ENCODE data around the gene SLX9. TPM values are rescaled to one million over a fixed set of nuclear protein-coding genes. Genes with fewer than 3 reads are reported as not detected.
"Not testable (repeated sequence)": the region's sequence is repeated elsewhere in the genome, so short reads cannot be mapped to it uniquely, and the experiment has no call there.

SLX9 gene
- total RNA-seq, 1 donor from 2014 or later, result 26.5 TPM

GRCh38 chr21:44902268-44903049 is 37.4 kb upstream of the SLX9 start:
- no peak for DNase-seq (ENCODE audit: extremely low read depth, low read depth, low spot score)

GRCh38 chr21:44903050-44903685 is 36.7 kb upstream of the SLX9 start:
- DNase-seq (ENCODE audit: extremely low read depth, low read depth, low spot score), result no peak

GRCh38 chr21:44903689-44904088 is 36.1 kb upstream of the SLX9 start:
- DNase-seq (ENCODE audit: extremely low read depth, low read depth, low spot score), result no peak

DNA sequence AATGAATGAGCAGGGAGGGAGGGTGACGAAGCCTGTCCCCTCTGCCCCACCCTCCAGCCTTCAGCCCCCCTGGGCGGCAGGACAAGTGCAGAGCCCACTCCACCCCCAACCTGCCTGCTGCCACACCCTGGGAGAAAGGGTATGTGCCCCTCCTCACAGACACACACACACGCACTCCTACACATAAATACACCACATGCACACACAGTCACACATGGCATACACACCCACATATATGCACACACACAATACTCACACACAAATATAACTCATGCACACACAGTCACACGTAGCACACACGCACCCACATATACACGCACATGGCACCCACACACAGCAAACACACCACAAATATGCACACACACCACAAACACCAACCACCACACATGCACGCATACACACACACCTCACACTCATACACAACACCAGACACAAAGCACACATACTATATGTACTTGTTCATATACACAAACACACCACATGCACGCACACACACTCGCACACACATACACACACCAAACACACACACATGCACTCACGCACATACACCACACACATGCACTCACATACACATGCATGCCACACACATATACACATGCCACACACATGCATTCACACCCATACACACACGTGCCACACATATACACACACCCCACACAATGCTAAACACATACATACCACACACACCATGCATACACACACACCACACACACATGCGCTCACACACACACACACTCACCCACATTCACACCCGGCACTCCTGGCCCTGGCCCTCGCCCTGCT is 35.5 kb upstream of the SLX9 start:
- DNase-seq (ENCODE audit: extremely low read depth, low read depth, low spot score), result no peak

GRCh38 chr21:44905016-44905727 is 34.7 kb upstream of the SLX9 start:
- DNase-seq (ENCODE audit: extremely low read depth, low read depth, low spot score), result no peak

GRCh38 chr21:44905728-44906090 is 34.1 kb upstream of the SLX9 start:
- DNase-seq (ENCODE audit: extremely low read depth, low read depth, low spot score), result no peak

GRCh38 chr21:44907225-44907965 is 32.4 kb upstream of the SLX9 start:
- no peak for DNase-seq (ENCODE audit: extremely low read depth, low read depth, low spot score)

DNA sequence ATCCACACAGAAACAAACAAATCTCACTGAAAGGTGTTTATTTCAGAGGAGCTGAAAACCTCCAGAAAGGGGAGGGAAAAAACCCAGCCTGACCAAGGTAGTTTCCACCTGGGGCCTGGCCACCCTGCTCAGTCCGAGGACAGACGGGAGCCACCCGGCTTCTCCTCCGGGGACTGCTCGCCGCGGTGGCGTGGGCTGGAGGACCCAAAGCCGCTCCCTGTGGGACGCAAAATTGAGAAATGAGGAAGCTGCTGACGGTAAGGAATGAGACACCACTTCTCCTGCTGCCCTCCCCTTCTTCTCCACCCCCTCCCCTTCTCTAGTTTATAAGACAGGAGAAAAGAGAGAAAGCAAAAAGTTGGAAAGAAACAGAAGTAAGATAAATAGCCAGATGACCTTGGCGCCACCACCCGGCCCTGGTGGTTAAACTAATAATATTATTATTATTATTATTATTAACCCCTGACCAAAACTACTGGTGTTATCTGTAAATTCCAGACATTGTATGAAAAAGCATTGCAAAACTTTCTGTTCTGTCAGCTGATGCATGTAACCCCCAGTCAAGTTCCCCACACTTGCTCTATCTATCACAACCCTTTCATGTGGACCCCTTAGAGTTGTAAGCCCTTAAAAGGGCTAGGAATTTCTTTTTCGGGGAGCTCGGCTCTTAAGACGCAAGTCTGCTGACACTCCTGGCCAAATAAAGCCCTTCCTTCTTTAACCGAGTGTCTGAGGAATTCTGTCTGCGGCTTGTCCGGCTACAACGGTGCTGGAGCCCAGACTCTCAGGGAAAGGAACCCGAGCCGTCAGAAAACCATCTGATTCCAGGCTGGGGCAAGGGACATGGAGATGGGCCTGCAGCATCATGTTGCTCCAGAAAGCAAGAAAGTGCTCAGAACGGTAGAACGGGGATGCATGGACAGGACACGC is 31.6 kb upstream of the SLX9 start:
- no peak for DNase-seq (ENCODE audit: extremely low read depth, low read depth, low spot score)

- DNase-seq (ENCODE audit: extremely low read depth, low read depth, low spot score), result no peak
Measured at GRCh38 chr21:44908908-44909307, 30.9 kb upstream of the SLX9 start.

DNA sequence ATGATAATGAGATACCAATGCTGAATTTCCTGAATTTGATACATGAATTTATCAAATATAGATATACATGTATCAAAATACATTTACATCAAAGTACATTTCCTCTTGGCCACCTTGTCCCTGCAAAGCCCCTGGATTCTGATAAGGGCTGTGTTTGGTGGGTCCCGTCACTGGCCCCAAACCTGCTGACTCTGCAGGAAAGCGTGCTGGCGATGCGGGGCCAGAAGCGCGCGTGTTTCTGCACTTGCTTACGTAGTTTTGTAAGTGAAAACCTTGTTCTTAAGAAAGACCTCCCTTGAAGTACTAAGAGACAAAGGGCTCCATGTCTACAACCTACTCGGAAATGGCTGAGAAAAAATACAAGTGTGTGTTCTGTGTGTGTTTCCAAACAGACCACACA is 30.1 kb upstream of the SLX9 start:
- DNase-seq (ENCODE audit: extremely low read depth, low read depth, low spot score), result no peak

DNA sequence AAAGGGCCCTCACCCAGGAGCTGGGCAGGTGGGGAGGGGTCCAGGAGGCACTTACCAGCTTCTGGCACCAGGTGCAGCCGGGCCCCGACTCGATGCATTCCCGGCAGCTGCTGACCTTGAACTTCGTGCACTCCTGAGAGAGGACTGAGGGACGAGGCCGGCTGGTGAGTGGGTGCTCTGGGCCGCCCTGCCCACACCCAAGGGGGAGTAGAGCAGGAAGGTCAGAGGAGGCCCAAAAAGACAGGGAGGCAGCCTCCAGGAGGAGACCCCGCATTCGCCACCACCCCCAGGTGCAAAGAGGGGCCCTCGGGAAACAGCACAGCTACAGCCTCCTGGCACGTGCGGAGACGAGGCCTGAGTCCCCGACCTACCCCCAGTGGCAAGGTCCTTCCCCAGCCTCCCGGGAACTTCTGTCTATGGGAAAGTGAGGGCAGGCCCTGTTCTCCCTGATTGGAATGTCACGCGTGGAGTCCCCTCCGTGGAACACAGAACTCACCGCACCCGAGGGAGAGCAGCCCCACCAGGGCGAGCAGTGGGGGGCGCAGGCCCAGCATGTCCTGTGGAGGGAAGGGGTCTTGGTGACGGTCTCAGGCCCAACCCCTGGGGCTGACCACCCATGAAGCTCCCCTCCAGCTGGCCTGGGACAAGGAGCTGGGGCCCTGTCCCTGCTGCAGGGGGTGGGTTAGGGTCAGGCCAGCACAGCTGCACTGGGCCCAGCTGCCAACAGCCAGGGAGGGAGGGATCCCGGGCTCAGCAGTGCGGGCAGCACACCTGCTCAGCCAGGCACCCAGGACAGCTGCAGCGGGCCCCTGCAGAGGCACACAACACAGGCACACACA is 29.4 kb upstream of the SLX9 start:
- DNase-seq (ENCODE audit: extremely low read depth, low read depth, low spot score), result no peak

- no peak for DNase-seq (ENCODE audit: extremely low read depth, low read depth, low spot score)
Measured at GRCh38 chr21:44911068-44911383, 28.8 kb upstream of the SLX9 start.

- no peak for DNase-seq (ENCODE audit: extremely low read depth, low read depth, low spot score)
Measured at GRCh38 chr21:44911384-44912157, 28.3 kb upstream of the SLX9 start.

- DNase-seq (ENCODE audit: extremely low read depth, low read depth, low spot score), result no peak
Measured at GRCh38 chr21:44912158-44912473, 27.7 kb upstream of the SLX9 start.

- DNase-seq (ENCODE audit: extremely low read depth, low read depth, low spot score), result not testable (repeated sequence)
Measured at GRCh38 chr21:44912506-44913412, 27.1 kb upstream of the SLX9 start.

GRCh38 chr21:44913425-44914175 is 26.2 kb upstream of the SLX9 start:
- no peak for DNase-seq (ENCODE audit: extremely low read depth, low read depth, low spot score)
